NCI-H748 (cell line): Measurements from ENCODE around the gene DMGDH.

Source experiments
- DNase-seq: peaks from one replicate; lab custom pipeline; 2025; ENCODE audit not compliant: unreplicated experiment; lab: John Stamatoyannopoulos, UW

DMGDH gene

DNA sequence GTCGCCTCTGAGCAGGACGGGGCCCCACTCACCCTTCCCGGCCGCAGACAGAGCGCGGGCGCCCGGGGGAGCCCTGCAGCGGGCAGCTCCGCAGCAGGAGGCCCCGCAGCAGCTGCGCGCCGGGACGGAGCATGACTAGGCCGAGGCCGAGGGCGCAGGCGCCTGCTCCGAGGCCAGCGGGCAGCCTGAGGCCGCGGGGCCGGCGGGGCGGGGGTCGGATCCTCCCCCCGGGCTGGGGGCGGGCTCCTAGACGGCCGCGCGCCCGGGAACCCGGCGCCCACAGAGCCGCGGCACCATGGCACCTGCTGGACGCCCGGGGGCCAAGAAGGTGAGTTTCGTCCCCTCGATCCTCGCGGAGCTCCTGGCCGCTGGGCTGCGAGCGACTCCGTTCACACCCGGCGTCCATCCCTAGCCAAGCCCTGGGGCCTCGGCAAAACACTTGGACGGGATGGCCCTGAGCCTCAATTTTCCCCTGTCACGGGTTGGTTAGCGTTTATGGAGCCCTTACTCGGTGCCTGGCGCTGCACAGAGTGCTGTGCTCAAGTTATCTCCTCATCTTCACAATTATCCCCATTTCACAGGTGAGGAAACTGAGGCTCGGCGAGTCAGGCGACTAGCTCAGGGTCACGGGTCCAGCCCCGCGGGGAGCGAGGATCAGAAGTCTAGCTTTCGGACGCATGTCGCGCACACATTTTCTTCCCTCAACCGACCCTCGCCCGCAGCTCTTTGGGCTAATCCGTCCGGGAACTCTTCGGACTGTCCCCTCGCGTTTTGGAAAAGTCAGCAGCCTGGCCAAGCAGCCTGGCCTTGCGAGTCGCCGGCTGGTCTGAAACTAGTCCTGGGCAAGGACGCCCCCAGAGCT, at the start of gene DMGDH, which contains the start of gene BHMT2:
Gene DMGDH (minus strand): TSS at position 187 of the 862 bp plus-strand sequence. CDS start 54 bp downstream, at position 133.
Gene BHMT2 (plus strand): TSS at position 280 of the 862 bp plus-strand sequence. CDS start 16 bp downstream, at position 296.
- no peak for DNase-seq

DNA sequence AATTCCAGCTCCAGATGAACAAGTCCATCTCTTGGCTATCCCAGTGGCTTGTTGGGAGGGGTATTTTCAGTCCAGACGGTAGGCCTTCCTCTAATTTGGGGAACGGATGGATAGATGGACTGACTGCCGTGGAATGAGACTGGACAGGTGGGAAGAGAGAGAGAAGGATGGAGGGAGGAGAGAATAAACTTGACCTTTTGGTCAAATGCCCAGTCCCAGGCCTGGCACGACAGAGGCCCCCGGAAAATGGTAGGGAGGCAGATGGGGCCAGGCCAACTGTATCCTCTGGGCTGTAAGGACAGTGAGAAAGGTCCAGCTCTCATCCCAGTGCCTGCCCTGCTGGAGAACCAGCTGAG, 43.2 kb upstream of the DMGDH start:
- no peak for DNase-seq

DNA sequence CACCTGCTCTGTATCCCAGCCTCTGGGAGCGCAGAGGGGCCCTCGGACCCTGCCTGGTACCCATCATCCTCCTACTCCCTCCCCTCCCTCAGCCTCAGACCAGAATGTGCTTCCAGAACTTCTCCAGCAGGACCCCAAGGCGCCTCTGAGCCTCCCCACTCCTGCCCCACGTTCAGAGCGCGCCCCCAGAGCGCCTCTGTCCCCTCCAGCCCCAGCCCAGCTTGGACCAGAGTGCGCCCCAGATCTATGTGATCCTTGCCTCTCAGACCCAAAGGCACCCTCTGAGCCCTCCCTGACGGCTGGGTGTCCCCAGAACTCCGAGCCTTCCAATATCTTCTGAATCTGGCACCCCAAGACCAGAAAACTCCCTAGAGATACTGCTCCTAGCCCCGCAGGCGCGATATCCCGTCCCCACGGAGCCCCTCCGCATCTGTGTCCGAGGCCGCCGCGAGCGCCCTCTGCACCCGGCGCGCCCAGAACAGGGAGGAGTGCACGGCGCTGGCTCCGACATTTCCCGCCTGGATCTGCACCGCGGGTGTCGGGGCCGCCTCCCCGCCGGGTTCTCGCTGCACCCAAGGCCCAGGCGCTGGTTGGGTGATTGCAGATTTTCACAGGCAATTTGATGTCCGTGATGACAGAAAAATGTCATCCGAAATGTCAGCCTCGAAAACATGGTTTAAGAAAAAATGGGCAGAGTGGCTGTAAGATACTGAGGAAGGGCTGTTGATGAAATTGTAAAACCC, 42.7 kb upstream of the DMGDH start:
- no peak for DNase-seq

GRCh38 chr5:79111387-79111959, 42.0 kb upstream of the DMGDH start, which contains the start of gene BHMT:
TSS of gene BHMT (plus strand) at chr5:79111809. CDS start at chr5:79111886, 77 bp downstream.
- DNase-seq, result no peak

GRCh38 chr5:79109527-79110492, 40.3 kb upstream of the DMGDH start:
- DNase-seq, result no peak

DNA sequence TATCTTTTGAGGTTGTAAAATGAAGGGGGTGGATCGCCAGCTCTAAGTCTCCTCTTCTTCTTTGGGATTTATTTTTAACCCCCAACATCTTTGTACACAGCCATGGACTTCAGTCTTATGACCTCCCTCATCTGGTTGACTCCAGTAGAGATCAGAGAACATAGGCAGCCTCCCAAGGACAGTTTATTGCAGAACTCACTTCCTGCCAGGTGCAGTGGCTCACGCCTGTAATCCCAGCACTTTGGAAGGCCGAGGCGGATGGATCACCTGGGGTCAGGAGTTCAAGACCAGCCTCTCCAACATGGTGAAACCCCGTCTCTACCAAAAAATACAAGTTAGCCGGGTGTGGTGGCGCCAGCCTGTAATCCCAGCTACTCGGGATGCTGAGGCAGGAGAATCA, 39.3 kb upstream of the DMGDH start:
- no peak for DNase-seq

DNA sequence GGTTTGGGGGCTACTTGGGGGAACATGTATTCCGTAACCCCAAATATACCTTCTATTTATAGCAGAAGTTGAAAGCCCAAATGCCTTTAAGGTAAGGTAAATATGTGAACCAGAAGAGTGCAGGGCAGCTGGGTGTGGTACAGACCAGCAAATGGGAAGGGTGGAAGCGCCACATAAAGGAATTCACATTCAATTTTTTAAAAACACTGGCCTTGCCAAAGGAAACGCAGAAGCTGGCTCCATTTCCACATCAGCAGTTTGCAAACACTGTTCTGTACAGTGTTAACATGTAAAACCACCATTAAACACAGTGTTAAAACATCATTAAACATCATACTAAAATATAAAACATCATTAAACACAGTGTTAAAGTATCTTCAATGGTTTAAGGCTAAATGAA, 38.6 kb upstream of the DMGDH start:
- no peak for DNase-seq

DNA sequence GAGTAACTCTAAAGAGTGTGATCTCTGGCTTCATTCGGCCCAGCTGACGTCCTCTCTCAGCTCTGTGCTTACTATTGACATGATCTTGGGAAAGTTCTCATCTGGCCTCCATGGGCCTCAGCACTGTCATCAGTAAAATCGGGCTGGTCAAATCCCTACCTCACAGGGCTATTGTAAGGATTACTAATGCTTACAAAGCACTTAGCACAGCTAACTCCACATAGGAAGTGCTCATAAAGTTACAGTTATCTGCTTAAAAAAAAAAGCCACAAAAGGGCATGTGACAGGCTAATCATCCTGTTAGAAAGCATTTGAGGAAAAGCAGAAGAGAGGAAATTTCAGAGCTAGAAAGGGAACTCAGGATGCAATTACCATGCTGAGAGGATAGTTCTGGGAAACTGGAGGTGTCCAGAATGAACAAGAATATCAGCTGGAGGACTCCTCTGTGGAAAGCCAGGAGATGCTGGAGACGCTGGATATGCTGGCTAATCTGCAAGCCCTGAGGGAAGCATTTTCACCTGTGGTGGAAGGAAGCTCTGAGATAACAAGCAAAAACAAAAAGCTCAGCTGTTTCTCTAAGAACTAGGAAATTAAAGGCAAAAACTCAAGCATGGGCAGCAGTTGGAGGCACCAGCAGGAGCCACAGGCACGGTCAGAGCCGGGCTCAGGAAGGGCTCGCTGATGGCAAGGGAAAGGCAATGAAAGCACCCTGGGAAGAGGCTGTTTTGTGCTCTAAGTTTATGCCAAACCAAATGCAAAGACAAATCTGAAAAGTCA, 37.7 kb upstream of the DMGDH start:
- DNase-seq, result no peak

GRCh38 chr5:79105868-79106267, 36.4 kb upstream of the DMGDH start:
- no peak for DNase-seq

- peak; percentile 99 for DNase-seq
Measured at GRCh38 chr5:79093762-79094161, 24.3 kb upstream of the DMGDH start.

- DNase-seq, result no peak
Measured at GRCh38 chr5:79091064-79091463, 21.6 kb upstream of the DMGDH start.

- no peak for DNase-seq
Measured at GRCh38 chr5:79088507-79088906, 19.0 kb upstream of the DMGDH start.

DNA sequence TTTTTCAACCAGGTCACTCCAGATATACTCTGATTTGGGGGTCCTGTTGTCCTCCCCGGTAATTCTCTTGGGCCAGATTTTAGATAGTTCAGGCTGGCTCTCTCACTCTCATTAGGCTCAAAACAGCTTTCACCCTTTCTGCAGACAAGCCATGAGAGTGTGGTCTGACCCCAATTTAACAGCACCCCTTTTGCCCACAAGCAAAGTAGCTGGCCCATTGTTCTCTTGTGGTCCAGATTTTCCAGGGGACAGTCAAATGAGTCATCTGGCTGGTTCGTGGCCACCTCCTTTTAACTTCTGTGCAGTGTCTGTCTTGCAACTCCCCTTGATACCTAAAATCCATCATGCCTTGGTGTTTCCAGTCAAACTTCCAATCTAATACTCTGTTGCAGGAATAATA, 16.6 kb upstream of the DMGDH start:
- DNase-seq, result no peak

- DNase-seq, result no peak
Measured at GRCh38 chr5:79081779-79082178, 12.3 kb upstream of the DMGDH start.

DNA sequence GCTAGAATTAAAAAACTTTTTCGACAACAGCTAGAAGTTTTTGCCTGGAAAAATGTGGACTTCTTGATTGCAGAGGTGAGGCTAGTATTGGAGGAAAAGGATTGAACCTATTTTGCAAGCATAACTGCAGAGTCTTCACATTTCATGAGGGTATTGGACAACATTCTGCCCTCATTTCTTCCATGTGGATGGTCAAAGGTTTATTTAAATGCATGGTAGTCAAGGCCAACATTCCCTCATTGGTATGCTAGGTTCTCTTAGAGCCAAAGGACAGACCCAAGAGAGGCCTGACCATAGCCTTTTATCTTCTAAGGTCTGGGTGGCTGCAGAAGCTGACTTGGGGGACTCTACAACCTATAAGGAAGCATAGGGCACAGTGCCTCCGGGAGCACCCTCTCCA, 11.3 kb upstream of the DMGDH start:
- no peak for DNase-seq

- DNase-seq, result no peak
Measured at GRCh38 chr5:79077680-79078365, 8.3 kb upstream of the DMGDH start.

DNA sequence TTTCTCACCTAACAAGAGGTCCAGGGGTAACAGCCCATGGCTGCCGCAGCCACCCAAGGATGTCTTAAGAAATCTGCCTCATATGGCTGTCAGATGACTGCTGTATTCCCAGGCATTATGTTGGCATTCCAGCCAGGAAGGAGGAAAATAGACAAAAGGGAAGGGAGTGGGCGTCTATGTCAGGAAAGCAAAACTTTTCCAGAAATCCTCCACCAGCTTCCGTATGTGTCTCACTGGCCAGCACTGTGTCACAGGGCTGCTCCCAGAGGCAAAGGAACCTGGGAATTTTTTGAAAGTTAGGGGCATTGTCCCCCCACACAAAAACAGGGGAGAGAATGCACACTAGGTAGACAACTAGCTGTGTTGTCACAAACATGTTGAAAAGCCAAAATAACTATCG, 7.3 kb upstream of the DMGDH start:
- no peak for DNase-seq

DNA sequence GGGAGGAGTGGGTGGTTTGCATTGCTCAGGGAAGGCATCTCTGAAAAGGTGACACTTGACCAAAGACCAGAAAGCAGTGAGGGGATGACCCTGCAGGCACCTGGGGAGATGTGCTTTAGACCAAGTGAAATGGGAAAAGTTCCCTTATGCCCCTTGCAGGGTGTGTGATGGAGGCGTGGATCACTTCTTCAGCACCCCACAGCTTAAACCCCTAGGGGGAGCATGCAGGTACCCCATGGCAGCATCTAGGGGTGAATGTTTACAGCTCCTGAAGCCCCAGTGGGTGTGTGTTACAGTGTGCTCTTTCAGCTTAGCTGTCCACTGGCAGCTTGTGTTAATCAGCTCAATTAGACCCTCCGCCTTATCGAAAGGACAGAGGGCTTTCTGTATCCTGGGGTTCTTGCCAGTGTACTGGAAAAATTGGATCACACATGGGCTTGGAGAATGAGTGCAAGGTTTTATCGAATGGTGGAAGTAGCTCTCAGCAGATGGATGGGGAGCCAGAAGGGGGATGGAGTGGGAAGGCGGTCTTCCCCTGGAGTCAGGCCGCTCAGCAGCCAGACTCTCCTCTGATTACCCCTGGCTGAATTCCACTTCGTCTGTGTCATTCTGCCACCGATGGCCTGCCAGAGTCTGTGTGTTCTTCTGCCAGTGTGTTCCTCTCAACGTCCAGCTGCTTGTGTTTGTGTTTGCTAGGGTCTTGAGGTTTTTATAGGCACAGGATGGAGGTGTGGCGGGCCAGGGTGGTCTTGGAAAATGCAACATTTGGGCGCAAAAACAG, 6.4 kb upstream of the DMGDH start:
- DNase-seq, result no peak

DNA sequence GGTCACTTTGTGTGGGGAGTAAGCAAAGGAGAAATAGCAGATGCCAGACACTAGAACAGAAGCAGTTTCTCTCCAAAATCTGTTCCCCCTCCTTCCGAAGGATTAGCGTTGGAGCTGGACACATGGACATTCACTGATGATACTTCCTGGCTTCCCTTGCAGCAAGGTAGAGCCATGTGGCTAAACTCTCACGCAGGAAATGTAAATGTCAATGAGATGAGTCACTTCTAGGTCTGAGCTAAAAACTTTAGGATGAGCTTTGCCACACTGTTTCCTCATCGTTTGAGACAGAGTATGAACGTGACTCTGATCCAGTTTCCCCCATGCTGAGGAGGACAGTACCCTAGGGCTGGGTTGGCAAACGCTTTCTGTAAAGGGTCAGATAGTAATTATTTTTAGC, 5.2 kb upstream of the DMGDH start:
- DNase-seq, result no peak
